ENCODE measurements around the gene AP2B1. TPM values are rescaled to one million over a fixed set of nuclear protein-coding genes. Genes with fewer than 3 reads are reported as not detected.

The AP2B1 gene
- total RNA-seq, 1 experiment from 2014 or later = 195 TPM

- TF ChIP-seq CTCF (IDR thresholded peaks at IDR 0.05) = no peak
Measured at GRCh38 chr17:35708149-35708548, 121.0 kb downstream of the AP2B1 start (continued).

GRCh38 chr17:35708951-35709350, 121.8 kb downstream of the AP2B1 start:
- no peak for DNase-seq (ENCODE audit: low spot score)
- peaks cover 30% of the 10 kb centered on the region for H3K36me3 Mint-ChIP-seq
- H3K4me3 Mint-ChIP-seq = no peak overlapping the region
- TF ChIP-seq E2F5 (CRISPR knock-in tag; IDR thresholded peaks at IDR 0.05) = no peak
- no peak for TF ChIP-seq CBFB (CRISPR knock-in tag; IDR thresholded peaks at IDR 0.05; ENCODE audit: low read depth)
- TF ChIP-seq ZNF281 (CRISPR knock-in tag; IDR thresholded peaks at IDR 0.05) = no peak
- TF ChIP-seq SMAD3 (CRISPR knock-in tag; IDR thresholded peaks at IDR 0.05; ENCODE audit: borderline replicate concordance) = no peak
- no peak for TF ChIP-seq HMGXB4 (CRISPR knock-in tag; IDR thresholded peaks at IDR 0.05)
- no peak for TF ChIP-seq ATF3 (CRISPR knock-in tag; conservative IDR thresholded peaks at IDR 0.05)
- no peak for TF ChIP-seq FOXK1 (CRISPR knock-in tag; IDR thresholded peaks at IDR 0.05)
- TF ChIP-seq ATF1 (CRISPR knock-in tag; IDR thresholded peaks at IDR 0.05) = no peak
- TF ChIP-seq JAZF1 (CRISPR knock-in tag; IDR thresholded peaks at IDR 0.05) = no peak
- no peak for TF ChIP-seq MXD4 (CRISPR knock-in tag; IDR thresholded peaks at IDR 0.05; ENCODE audit: borderline replicate concordance)
- TF ChIP-seq HMGA2 (CRISPR knock-in tag; IDR thresholded peaks at IDR 0.05) = no peak
- no peak for TF ChIP-seq ZNF219 (CRISPR knock-in tag; IDR thresholded peaks at IDR 0.05; ENCODE audit: borderline replicate concordance)
- no peak for TF ChIP-seq FOXP4 (CRISPR knock-in tag; IDR thresholded peaks at IDR 0.05)
- no peak overlapping the region for H3K27ac Mint-ChIP-seq
- no peaks in the 10 kb centered on the region for H3K9me3 Mint-ChIP-seq
- no peaks in the 10 kb centered on the region for H3K27me3 Mint-ChIP-seq (ENCODE audit: low read depth)
- H3K4me1 Mint-ChIP-seq = no peaks in the 10 kb centered on the region
- CTCF ChIA-PET = no interaction called here
- POLR2A ChIA-PET = no interaction called here
- ATAC-seq = no peak

- Mint-ChIP-seq H3K36me3 (peaks cover 30% of the 10 kb centered on the region), H3K4me3 (no peak overlapping the region), H3K27ac (no peak overlapping the region), H3K4me1 (no peaks in the 10 kb centered on the region), H3K27me3 (ENCODE audit: low read depth) (no peaks in the 10 kb centered on the region), H3K9me3 (no peaks in the 10 kb centered on the region)
- ChIA-PET CTCF (no interaction called here), POLR2A (no interaction called here)
- DNase-seq (ENCODE audit: low spot score) (no peak), ATAC-seq (no peak)
- TF ChIP-seq ZNF423 (CRISPR knock-in tag; IDR thresholded peaks at IDR 0.05) (no peak), PREB (CRISPR knock-in tag; IDR thresholded peaks at IDR 0.05; ENCODE audit: borderline replicate concordance) (no peak), AR (CRISPR knock-in tag; IDR thresholded peaks at IDR 0.05) (no peak), E2F1 (CRISPR knock-in tag; IDR thresholded peaks at IDR 0.05) (no peak), MXD4 (CRISPR knock-in tag; IDR thresholded peaks at IDR 0.05; ENCODE audit: borderline replicate concordance) (no peak), FOXP1 (CRISPR knock-in tag; IDR thresholded peaks at IDR 0.05; ENCODE audit: borderline replicate concordance) (no peak)
Measured at GRCh38 chr17:35709874-35710273, 122.8 kb downstream of the AP2B1 start.
